Measurements from ENCODE around the gene PCSK4. TPM values are rescaled to one million over a fixed set of nuclear protein-coding genes. Genes with fewer than 3 reads are reported as not detected.

Gene PCSK4
- polyA plus RNA-seq, 1 of the 3 experiments (the other 2 are of a cell fraction), result 6.6 TPM

DNA sequence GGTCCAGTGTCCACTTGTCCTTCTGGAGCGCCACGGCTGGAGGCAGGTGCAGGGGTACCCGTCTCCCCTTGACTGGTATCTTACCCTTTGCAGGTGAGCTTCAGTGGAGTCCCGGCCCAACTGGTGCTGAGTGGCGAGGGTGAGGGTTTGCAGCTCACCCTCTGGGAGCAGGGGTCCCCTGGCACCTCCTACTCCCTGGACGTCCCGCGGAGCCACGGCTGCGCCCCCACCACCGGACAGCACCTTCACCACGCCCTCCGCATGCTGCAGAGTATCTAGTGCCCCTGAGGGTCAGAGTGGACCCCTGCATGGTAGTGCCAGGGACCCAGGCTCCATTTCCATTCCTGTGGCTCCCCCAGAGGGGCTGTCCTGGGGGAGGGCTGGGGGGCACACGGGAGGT lies 44.8 kb upstream of the PCSK4 start (continued):
- no peak for TF ChIP-seq USF1 (IDR thresholded peaks at IDR 0.05; ENCODE audit: borderline replicate concordance, low read depth)
- TF ChIP-seq, protein P1, sequence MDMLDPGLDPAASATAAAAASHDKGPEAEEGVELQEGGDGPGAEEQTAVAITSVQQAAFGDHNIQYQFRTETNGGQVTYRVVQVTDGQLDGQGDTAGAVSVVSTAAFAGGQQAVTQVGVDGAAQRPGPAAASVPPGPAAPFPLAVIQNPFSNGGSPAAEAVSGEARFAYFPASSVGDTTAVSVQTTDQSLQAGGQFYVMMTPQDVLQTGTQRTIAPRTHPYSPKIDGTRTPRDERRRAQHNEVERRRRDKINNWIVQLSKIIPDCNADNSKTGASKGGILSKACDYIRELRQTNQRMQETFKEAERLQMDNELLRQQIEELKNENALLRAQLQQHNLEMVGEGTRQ (IDR thresholded peaks at IDR 0.05; ENCODE audit: borderline replicate concordance, low read depth, low read length), result no peak

- no peaks in the 10 kb centered on the region for H3K79me2 ChIP-seq (ENCODE audit: insufficient read depth)
- no peaks in the 10 kb centered on the region for H3K9me2 ChIP-seq
- 37% methylated on average over 7 of the region's 23 CpGs for WGBS (ENCODE audit: low lambda C conversion rate)
- no peak for DNase-seq
- H3K36me3 ChIP-seq (replicated peaks in 1 of 2; ENCODE audit: control insufficient read depth in 1 of 2, insufficient read depth in 2 of 2, low read length in 1 of 2), result no peaks in the 10 kb centered on the region
- peaks cover 0 to under 1% of the 10 kb centered on the region in 2 experiments; a peak in 1 of 4 replicates for H3K4me1 ChIP-seq (ENCODE audit: control insufficient read depth in 1 of 2, insufficient read depth in 2 of 2, low read depth in 1 of 2, low read length in 1 of 2)
- TF ChIP-seq NRF1 (IDR thresholded peaks at IDR 0.05; ENCODE audit: low read depth, low read length) (no peak), USF1 (IDR thresholded peaks at IDR 0.05; ENCODE audit: borderline replicate concordance, low read depth) (no peak), MXI1 (IDR thresholded peaks at IDR 0.05; ENCODE audit: low read depth, low read length) (no peak), GATA2 (CRISPR knock-in tag; IDR thresholded peaks at IDR 0.05) (no peak), FOSL2 (IDR thresholded peaks at IDR 0.05; ENCODE audit: borderline replicate concordance, low read depth) (no peak), TEAD4 (IDR thresholded peaks at IDR 0.05; ENCODE audit: borderline replicate concordance, insufficient read depth) (no peak), EZH2phosphoT487 (IDR thresholded peaks at IDR 0.05; ENCODE audit: borderline replicate concordance, low read depth) (no peak)
- H3K27me3 ChIP-seq (ENCODE audit: insufficient read depth), result peaks cover 24% of the 10 kb centered on the region
- ChIA-PET CTCF (interaction anchor here (2.1 to 7.1 kb wide), 2 partner anchors 13 to 139 kb away, joined by 6 to 41 read pairs; no protein-coding TSS in a partner anchor), POLR2A (interaction anchor here (0.6 kb wide), 1 partner anchor 730 kb away, joined by 5 read pairs; no protein-coding TSS in a partner anchor)
- H3K4me3 ChIP-seq (ENCODE audit: low read depth in 2 of 2, low read length in 1 of 2), result no peak overlapping the region
- H3K27ac ChIP-seq (ENCODE audit: low read depth in 2 of 2, low read length in 1 of 2), result no peak overlapping the region
- H3K4me2 ChIP-seq, result no peak overlapping the region
- H3K9me3 ChIP-seq, result no peaks in the 10 kb centered on the region
- H3K9ac ChIP-seq, result no peak overlapping the region
- no peak overlapping the region for H2AFZ ChIP-seq (ENCODE audit: low read depth)
- no peaks in the 10 kb centered on the region for H3F3A ChIP-seq (replicated peaks; ENCODE audit: insufficient read depth)
- no peaks in the 10 kb centered on the region for H4K20me1 ChIP-seq (ENCODE audit: insufficient read depth)
Measured at GRCh38 chr19:1533510-1534150, 43.5 kb upstream of the PCSK4 start.

DNA sequence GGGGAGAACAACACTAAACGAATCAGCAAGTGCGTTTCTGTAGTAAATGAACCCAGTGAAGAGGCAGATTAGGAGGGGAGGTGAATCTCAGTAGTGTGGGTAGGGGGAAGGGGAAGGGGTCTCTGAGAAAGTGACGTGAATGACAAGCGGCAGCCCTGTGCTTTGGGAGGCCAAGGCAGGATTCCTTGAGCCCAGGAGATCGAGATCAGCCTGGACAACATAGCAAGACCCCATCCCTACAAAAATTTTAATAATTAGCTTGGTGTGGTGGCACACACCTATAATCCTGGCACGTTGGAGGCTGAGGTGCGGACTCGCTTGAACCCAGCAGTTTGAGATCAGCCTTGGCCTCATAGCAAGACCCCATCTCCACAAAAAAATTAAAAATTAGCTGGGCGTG lies 41.9 kb upstream of the PCSK4 start:
- Histone ChIP-seq H2AFZ (ENCODE audit: low read depth) (no peak overlapping the region), H3K4me2 (no peak overlapping the region), H3K27ac (ENCODE audit: low read depth in 2 of 2, low read length in 1 of 2) (no peak overlapping the region), H3K9me3 (no peaks in the 10 kb centered on the region), H3K79me2 (ENCODE audit: insufficient read depth) (no peaks in the 10 kb centered on the region), H3K4me1 (ENCODE audit: control insufficient read depth in 1 of 2, insufficient read depth in 2 of 2, low read depth in 1 of 2, low read length in 1 of 2) (no peaks in the 10 kb centered on the region), H3K4me3 (ENCODE audit: low read depth in 2 of 2, low read length in 1 of 2) (no peak overlapping the region), H3K36me3 (replicated peaks in 1 of 2; ENCODE audit: control insufficient read depth in 1 of 2, insufficient read depth in 2 of 2, low read length in 1 of 2) (no peaks in the 10 kb centered on the region), H3K27me3 (ENCODE audit: insufficient read depth) (peaks cover 34% of the 10 kb centered on the region), H3F3A (replicated peaks; ENCODE audit: insufficient read depth) (no peaks in the 10 kb centered on the region), H3K9me2 (no peaks in the 10 kb centered on the region), H3K9ac (no peak overlapping the region), H4K20me1 (ENCODE audit: insufficient read depth) (no peaks in the 10 kb centered on the region)
- TF ChIP-seq NFIC (IDR thresholded peaks at IDR 0.05; ENCODE audit: borderline replicate concordance) (no peak), RCOR1 (IDR thresholded peaks at IDR 0.05; ENCODE audit: low read length) (no peak), SIN3A (IDR thresholded peaks at IDR 0.05; ENCODE audit: borderline replicate concordance, low read depth, low read length) (no peak), MXI1 (IDR thresholded peaks at IDR 0.05; ENCODE audit: low read depth, low read length) (no peak)
- ChIA-PET CTCF (interaction anchor here (2.1 to 7.1 kb wide), 2 partner anchors 14 to 141 kb away, joined by 6 to 41 read pairs; no protein-coding TSS in a partner anchor), POLR2A (no interaction called here)
- WGBS (ENCODE audit: low lambda C conversion rate), result 61% methylated on average over 9 of the region's 9 CpGs
- no peak for DNase-seq

Data from SK-N-SH (cell line).